ENCODE results near the gene MYCL.
"Not testable (repeated sequence)": the region's sequence is repeated elsewhere in the genome, so short reads cannot be mapped to it uniquely, and the experiment has no call there.

MYCL gene

DNA sequence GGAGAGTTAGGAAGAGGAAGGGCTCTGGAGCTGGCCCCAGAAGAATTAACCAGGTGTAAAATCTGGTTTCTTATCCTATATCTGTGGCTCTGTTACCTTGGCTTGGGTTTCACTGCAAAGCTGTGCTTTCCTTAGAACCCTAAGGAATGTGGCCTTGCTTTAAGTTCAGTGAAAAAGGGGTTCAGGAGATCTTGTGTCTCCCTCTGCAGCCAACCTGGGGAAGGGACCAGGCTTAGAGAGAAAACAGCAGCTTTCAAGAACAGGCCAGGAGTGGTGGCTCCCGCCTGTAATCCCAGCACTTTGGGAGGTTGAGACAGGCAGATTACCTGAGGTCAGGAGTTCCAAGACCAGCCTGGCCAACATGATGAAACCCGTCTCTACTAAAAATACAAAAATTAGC lies 16.1 kb upstream of the MYCL start:
- no peak for DNase-seq (ENCODE audit: low read depth)

GRCh38 chr1:39915499-39916129 lies 13.9 kb upstream of the MYCL start:
- no peak for DNase-seq (ENCODE audit: low read depth)

DNA sequence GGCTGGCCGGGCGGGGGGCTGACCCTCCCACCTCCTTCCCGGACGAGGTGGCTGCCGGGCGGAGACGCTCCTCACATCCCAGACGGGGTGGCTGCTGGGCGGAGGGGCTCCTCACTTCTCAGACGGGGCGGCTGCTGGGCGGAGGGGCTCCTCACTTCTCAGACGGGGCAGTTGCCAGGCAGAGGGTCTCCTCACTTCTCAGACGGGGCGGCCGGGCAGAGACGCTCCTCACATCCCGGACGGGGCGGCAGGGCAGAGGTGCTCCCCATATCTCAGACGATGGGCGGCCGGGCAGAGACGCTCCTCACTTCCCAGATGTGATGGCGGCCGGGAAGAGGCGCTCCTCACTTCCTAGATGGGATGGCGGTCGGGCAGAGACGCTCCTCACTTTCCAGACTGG lies 11.4 kb upstream of the MYCL start:
- not testable (repeated sequence) for DNase-seq (ENCODE audit: low read depth)

GRCh38 chr1:39910263-39910662 lies 8.5 kb upstream of the MYCL start:
- no peak for DNase-seq (ENCODE audit: low read depth)

GRCh38 chr1:39908534-39908933 lies 6.8 kb upstream of the MYCL start:
- no peak for DNase-seq (ENCODE audit: low read depth)

DNA sequence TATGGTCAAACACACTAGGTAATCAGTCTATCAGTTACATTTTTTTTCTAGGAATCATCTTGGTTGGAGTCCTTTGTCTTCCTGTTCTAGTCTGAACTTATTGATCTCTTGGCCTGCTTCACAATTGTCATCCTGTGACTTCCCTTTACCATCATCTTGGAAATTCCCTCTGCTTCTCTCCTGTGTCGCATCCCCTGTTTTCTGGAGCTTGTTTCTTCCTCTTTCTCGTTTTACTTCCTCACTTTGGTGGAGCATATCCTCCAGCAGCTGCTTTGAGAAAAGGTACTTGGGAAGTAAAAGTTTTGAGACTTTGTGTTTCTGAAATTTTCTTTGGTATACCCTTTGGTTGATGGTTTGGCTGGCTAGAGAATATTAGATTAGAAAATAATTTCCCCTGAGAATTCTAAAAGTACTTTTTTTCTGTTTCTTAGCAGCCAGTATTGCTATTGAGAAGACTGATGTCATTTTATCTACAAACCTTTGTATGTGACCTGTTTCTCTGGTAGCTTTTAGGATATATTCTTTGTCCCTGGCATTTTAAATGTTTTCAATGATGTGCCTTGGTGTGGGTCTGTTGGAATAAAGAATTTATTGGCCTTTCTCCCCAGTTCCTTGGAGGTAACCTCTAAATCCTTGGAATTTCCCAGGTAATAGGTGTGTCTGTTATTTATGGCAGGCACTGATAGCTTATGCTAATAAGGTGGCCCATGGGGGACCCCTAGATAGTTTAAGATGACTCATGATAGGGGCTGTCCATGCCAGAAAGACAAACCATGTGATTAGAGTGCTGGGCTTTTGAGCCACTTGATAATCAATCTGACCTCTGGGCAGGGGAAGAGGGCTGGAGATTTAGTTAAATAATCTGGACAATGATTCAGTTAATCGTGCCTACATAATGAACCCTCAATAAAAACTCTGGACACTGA lies 6.1 kb upstream of the MYCL start:
- DNase-seq (ENCODE audit: low read depth), result no peak

- no peak for DNase-seq (ENCODE audit: low read depth)
These were observed 3.5 kb upstream of the MYCL start for GRCh38 chr1:39905172-39905571.

DNA sequence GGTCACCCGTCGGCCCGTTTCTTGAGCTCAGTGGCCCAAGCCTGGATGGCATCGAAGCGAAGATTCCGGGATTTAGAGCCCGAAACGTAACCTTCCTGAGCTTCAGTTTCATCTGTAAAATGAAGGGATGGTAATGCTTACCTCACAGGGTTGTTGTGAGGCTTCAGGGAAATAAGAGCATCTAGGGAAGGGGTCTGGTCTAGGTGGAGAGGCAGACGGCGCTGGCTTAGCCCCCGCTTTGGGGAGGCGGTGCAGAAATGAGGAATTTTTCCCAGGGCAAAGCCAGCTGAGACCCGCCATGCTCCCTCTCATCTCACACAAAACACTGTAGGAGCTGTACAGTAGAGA lies 717 bp upstream of the MYCL start:
- DNase-seq (ENCODE audit: low read depth), result no peak

- no peak for DNase-seq (ENCODE audit: low read depth)
These were observed 328 bp downstream of the MYCL start for GRCh38 chr1:39901464-39901713.

GRCh38 chr1:39900662-39901463 lies 854 bp downstream of the MYCL start:
- no peak for DNase-seq (ENCODE audit: low read depth)

DNA sequence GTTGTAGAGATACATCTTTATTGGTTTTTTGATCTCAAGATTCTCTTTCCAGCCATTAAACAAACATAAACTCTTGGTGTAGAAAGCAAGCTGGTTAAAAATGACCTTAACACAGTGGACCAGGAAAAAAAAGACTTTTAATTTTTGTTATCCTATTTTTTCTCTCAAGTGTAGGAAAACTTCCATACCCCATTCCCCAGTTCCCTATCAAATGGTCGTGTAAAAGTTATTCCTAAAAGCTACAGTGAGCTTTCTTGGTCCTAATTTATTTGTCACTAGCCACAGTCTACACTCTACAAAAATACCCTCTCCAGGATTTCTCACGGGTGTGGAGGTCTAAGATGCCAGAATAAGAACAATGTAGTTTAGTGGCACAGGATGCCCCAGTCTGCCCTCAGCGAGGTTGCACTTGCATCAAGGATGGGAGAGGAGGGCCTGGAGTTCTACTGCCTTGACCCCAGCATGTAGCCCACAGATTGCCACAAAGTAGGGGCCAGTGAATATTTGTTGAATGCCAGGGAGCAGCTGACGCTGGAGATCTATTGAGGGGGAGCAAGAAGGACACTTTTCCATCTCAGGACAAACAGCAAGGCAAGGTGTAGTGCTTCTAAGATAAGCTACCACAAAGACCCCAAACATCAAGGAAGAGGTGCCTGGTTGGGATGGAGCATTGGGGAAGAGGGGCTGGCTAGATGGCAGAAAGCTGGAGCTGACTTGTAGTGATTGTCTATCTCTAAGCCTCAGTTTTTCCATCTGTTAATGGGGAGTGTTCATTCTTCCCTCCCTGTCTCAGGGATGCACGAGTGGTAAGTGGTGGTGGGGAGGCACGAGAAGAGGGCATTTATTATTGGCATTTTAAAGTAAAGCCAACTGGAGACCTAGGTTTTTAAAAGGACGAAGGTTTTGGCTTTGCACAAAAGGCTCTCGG lies 1.8 kb downstream of the MYCL start:
- no peak for DNase-seq (ENCODE audit: low read depth)

DNA sequence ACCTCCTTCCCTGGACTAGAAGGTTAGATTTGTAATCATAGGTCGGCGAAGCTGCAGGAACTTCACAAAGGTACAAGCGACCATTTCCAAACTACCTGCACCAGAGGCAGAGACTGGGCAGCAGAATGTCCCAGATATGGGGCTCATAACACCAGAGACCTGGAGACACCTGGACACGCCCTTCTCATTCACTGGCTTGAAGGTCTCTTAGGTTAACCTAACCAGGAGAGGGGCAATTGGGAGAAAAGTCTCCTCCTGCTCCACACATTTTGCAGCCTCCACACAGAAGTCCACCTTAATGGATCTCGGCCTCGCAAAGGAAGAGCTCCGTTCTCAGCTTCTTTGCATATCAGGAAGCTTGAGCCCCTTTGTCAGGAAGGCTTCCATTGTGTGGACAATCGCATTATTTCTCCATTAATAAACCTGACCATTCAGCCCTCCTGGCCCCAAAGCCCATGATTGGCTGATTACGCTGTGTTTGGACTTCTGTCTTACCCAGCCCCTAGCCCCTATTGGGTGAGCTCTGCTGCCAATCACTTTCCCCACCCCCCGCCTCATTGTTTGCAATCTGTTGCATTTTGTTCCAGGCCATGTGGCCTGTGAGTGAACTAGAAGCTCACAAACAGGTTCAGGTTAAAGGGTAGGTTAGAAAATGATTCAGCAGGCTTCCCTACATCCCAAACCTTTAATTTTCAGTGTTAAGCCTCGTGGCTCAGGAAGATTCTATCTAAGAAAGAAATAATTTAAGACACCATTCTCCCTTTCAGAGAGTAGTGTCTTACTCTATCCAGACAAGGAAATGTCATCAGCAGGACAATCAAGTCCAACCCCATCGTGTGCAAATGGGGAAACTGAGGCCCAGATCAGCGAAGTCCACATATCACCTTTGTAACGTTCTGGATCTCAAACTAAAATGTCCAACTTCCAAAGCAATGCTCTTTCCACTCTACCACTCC lies 2.8 kb downstream of the MYCL start:
- DNase-seq (ENCODE audit: low read depth), result no peak

DNA sequence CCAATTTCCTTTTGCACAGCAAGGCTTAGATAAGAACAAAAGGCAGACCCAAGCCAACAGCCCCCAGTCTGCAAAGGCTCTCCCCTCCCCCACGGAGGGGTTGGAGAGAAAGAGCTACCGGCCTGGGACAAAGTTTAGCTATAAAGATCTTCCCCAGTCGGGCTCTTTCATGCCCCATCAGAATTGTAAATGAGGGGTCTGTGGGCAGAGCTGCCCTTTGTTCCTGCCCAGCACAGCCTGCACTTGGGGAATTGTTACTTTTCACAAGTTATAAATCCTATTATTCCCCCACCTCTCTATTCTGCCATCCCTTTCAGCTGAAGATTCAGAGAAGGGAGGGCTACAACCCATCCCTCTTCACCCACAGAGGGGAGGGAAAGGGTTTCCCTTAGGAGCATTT lies 3.5 kb downstream of the MYCL start:
- no peak for DNase-seq (ENCODE audit: low read depth)

GRCh38 chr1:39896909-39897685 lies 4.6 kb downstream of the MYCL start:
- no peak for DNase-seq (ENCODE audit: low read depth)

DNA sequence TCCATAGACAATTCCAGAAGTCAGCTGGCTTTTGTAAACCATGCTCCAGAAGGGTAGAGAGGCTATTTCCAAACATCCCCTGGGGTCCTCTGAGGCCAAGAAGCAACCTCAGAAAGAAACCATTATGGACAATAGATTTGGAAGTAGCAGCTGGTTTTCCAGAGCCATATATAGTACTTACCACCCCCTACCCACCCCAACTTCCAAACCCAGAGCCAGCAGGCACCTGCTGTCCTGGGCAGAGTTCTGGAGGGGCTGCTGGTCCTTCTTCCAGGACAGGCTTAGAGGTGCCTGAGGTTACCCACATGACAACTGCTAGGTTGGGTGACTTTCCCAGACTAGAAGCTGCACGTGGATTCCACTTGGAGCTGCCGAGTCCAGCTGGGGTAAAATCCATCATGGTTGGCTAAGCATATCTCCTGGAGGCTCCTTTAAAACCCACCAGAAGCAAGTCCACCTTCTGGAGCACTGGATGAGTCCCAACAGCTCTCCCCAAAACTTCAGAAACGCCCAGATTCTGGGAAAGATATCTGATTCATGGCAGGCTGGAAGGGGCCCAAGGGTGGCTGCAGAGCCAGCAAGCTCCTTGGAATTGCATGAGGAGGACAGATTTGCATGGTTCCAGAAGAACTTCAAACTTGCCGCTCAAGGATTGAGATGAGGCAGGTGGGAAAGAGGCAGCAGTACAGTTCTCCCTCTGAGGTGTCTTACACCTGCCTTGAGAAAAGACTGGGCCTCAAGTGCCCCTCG lies 5.8 kb downstream of the MYCL start:
- no peak for DNase-seq (ENCODE audit: low read depth)

- DNase-seq (ENCODE audit: low read depth), result no peak
These were observed 6.7 kb downstream of the MYCL start for GRCh38 chr1:39894884-39895495.

DNA sequence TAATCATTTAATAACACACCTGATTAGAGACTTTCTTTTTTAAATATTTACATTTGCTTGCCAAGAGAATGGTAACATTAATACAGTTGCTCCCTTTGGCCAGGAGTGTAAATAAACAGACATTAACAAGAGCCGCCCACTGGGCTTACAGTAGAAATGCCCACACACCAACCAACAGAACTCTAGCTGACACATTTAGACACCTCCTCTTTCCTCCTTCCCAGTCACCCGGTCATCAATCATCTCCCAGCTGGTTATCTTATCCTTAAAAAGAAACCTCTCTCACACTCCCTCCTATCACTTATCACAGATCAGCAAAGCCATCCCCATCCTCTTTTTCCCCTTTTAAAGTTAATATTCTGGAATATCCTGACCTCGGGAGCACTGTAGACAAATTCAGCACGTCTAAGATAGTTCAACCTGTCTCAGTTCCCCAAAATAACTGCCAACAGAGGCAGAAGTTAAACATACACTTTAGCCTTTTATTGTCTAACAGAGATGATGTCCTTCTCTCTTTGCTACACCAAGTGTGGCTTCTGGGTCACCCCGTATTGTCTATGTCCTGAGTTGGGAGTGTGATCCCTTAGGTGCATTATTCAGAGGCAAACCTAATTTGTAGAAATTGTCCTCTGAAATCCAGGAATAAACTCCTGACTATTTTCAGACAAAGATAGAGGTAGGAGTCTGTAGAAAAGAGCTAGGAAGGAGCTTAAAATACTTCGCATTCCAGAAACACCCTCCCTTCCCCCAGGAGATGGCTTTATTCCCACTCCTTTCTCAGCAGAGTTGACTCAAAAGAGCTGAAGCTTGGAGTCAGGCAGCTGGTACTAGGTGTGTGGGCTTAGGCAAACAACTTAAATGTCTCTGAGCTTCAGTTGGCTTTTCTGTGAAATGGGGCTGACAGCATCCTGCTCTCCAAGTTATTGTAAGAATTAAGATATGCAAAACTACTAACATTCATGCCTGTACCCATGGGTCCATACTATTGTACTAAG lies 8.8 kb downstream of the MYCL start:
- no peak for DNase-seq (ENCODE audit: low read depth)

DNA sequence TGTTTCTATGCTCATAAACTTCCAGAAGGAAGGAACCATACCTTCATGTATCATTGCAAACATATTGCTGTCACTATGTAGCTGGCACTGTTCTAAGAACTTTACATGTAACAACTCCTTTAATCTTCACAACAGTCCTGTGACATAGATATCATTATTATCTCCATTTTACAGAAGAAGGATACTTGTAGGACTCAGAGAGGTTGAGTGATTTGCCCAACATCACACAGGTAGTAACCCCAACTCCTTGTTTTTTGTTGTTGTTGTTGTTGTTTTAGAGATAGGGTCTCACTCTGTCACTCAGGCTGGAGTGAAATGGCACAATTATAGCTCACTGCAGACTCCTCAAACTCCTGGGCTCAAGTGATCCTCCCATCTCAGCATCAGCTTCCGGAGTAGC lies 10.8 kb downstream of the MYCL start:
- DNase-seq (ENCODE audit: low read depth), result no peak
